IMR-90 (cell line): ENCODE data around the gene PHF21A. TPM values are rescaled to one million over a fixed set of nuclear protein-coding genes. Genes with fewer than 3 reads are reported as not detected.

ENCODE experiments used
- ATAC-seq: fragments of 200-7000 bp; cut with Tn5 transposase; 2 replicates; pipeline ENCODE4 v1.9.1; 2020; ENCODE audit warnings: low read depth, mild to moderate bottlenecking, moderate library complexity
- BruUV-seq: library from RNA; stranded (reverse); fragments of 400-500 nt; replicated peaks from 2 replicates; lab custom pipeline; 2021; lab: Mats Ljungman, UMichigan
- CTCF ChIA-PET: fragments of 300-600 bp; formaldehyde crosslinking; extraction: SDS; loops from one replicate; lab custom pipeline; 2021; ENCODE audit warnings: antibody characterized with exemption; lab: Yijun Ruan, JAX
- POLR2A ChIA-PET: fragments of 300-600 bp; sonication (Branson Sonifier 250); formaldehyde crosslinking; loops from one replicate; lab custom pipeline; 2022; ENCODE audit warnings: antibody characterized with exemption; ENCODE audit not compliant: unreplicated experiment; lab: Charles Lee
- DNase-seq: peaks from one replicate; pipeline ENCODE4 v3.0.0; 2013
- H2AFZ ChIP-seq: replicated peaks from 2 replicates; pipeline ENCODE3; 2013; ENCODE audit warnings: low read length, mild to moderate bottlenecking; ENCODE audit not compliant: poor library complexity
- H2AK5ac ChIP-seq: 2 replicates; pipeline ENCODE4 v1.6.1; 2013; ENCODE audit warnings: low read depth, low read length, inconsistent platforms
- H2AK9ac ChIP-seq: replicated peaks from 2 replicates; pipeline ENCODE3; 2013; ENCODE audit warnings: mild to moderate bottlenecking, low read depth, low read length, moderate library complexity; ENCODE audit not compliant: poor library complexity
- H2BK120ac ChIP-seq: 2 replicates; pipeline ENCODE4 v1.6.1; 2013; ENCODE audit warnings: low read depth, low read length, inconsistent platforms
- H2BK15ac ChIP-seq: 3 replicates; pipeline ENCODE4 v1.6.1; 2013; ENCODE audit warnings: low read depth, low read length, inconsistent platforms
- H2BK20ac ChIP-seq: 2 replicates; pipeline ENCODE4 v1.6.1; 2013; ENCODE audit warnings: low read depth, mild to moderate bottlenecking, inconsistent platforms, low read length, moderate library complexity
- H2BK5ac ChIP-seq: 2 replicates; pipeline ENCODE4 v1.6.1; 2013; ENCODE audit warnings: mild to moderate bottlenecking, low read depth, low read length, inconsistent platforms; ENCODE audit not compliant: poor library complexity, severe bottlenecking
- H3K14ac ChIP-seq: replicated peaks from 2 replicates; pipeline ENCODE4 v1.6.1; 2013; ENCODE audit warnings: low read depth, low read length, inconsistent platforms
- H3K18ac ChIP-seq: 2 replicates; pipeline ENCODE4 v1.6.1; 2013; ENCODE audit warnings: low read depth, low read length, control low read depth
- H3K23ac ChIP-seq: 2 replicates; pipeline ENCODE4 v1.6.1; 2013; ENCODE audit warnings: low read depth, low read length, inconsistent platforms
- H3K27ac ChIP-seq: 2 replicates; pipeline ENCODE4 v1.5.1; 2013; ENCODE audit warnings: mild to moderate bottlenecking, control low read depth, low read length; ENCODE audit not compliant: insufficient read depth
- H3K27me3 ChIP-seq: 2 replicates; pipeline ENCODE4 v1.6.1; 2013; ENCODE audit warnings: low read length; ENCODE audit not compliant: control insufficient read depth, insufficient read depth
- H3K36me3 ChIP-seq: 2 replicates; pipeline ENCODE4 v1.6.1; 2013; ENCODE audit warnings: low read length, mixed read lengths; ENCODE audit not compliant: control insufficient read depth, insufficient read depth
- H3K4ac ChIP-seq: 2 replicates; pipeline ENCODE4 v1.6.1; 2013; ENCODE audit warnings: low read depth, low read length, inconsistent platforms
- H3K4me1 ChIP-seq: 2 replicates; pipeline ENCODE4 v1.6.1; 2013; ENCODE audit warnings: low read length, mixed read lengths; ENCODE audit not compliant: control insufficient read depth, insufficient read depth
- H3K4me2 ChIP-seq: 2 replicates; pipeline ENCODE4 v1.6.1; 2013; ENCODE audit warnings: low read depth, mild to moderate bottlenecking, control low read depth, low read length, moderate library complexity
- H3K4me3 ChIP-seq: 2 replicates; pipeline ENCODE4 v1.5.1; 2013; ENCODE audit warnings: low read depth, mild to moderate bottlenecking, control low read depth, low read length, moderate library complexity; ENCODE audit not compliant: insufficient read depth
- H3K56ac ChIP-seq: 2 replicates; pipeline ENCODE4 v1.6.1; 2013; ENCODE audit warnings: low read length, inconsistent platforms; ENCODE audit not compliant: insufficient read depth; ENCODE audit errors: extremely low read depth
- H3K79me1 ChIP-seq, 2 experiments: 2 replicates each; pipeline ENCODE4 v1.6.1; 2013; ENCODE audit warnings: low read length in 2 of 2, inconsistent platforms in 1 of 2, low read depth in 1 of 2
- H3K9ac ChIP-seq: 2 replicates; pipeline ENCODE4 v1.6.1; 2013; ENCODE audit warnings: low read depth, low read length, control low read depth
- H3K9me1 ChIP-seq: 2 replicates; pipeline ENCODE4 v1.6.1; 2013; ENCODE audit warnings: low read length, inconsistent platforms; ENCODE audit not compliant: insufficient read depth
- H3K9me3 ChIP-seq: 2 replicates; pipeline ENCODE4 v1.6.1; 2013; ENCODE audit warnings: low read length; ENCODE audit not compliant: control insufficient read depth, insufficient read depth
- H4K20me1 ChIP-seq: 2 replicates; pipeline ENCODE4 v1.6.1; 2013; ENCODE audit warnings: low read length, inconsistent platforms; ENCODE audit not compliant: insufficient read depth
- H4K5ac ChIP-seq: 2 replicates; pipeline ENCODE4 v1.6.1; 2013; ENCODE audit warnings: mild to moderate bottlenecking, low read depth, low read length, control low read depth
- H4K8ac ChIP-seq, 2 experiments: 2 replicates each; pipeline ENCODE4 v1.6.1; 2013; ENCODE audit warnings: low read depth in 2 of 2, low read length in 2 of 2, control low read depth in 1 of 2, inconsistent platforms in 1 of 2
- H4K91ac ChIP-seq: 2 replicates; pipeline ENCODE4 v1.6.1; 2013; ENCODE audit warnings: low read depth, low read length, inconsistent platforms; ENCODE audit not compliant: insufficient read depth
- BHLHE40 ChIP-seq: fragments of 150-350 bp; IDR thresholded peaks from 2 replicates; pipeline ENCODE4 v1.6.1; 2016; ENCODE audit warnings: mild to moderate bottlenecking, low read depth, low read length
- CEBPB ChIP-seq: IDR thresholded peaks from 2 replicates; pipeline ENCODE4 v1.6.1; 2012; ENCODE audit warnings: low read depth, low read length, improper control_type of control experiment
- CHD1 ChIP-seq: IDR thresholded peaks from 2 replicates; pipeline ENCODE4 v1.6.1; 2012; ENCODE audit warnings: low read depth, low read length, improper control_type of control experiment
- ELK1 ChIP-seq: fragments of 150-350 bp; IDR thresholded peaks from 2 replicates; pipeline ENCODE4 v1.6.1; 2016; ENCODE audit warnings: low read depth, mild to moderate bottlenecking, low read length, moderate library complexity, borderline replicate concordance
- MAZ ChIP-seq: IDR thresholded peaks from 2 replicates; pipeline ENCODE4 v1.6.1; 2012; ENCODE audit warnings: low read depth, mild to moderate bottlenecking, low read length, improper control_type of control experiment, moderate library complexity, borderline replicate concordance
- NFE2L2 ChIP-seq: fragments of 150-350 bp; IDR thresholded peaks from 2 replicates; pipeline ENCODE4 v1.6.1; 2016; ENCODE audit warnings: low read depth, mild to moderate bottlenecking, low read length
- POLR2A ChIP-seq: IDR thresholded peaks from 2 replicates; pipeline ENCODE4 v1.6.1; 2012; ENCODE audit warnings: mild to moderate bottlenecking, low read depth, low read length
- RAD21 ChIP-seq: IDR thresholded peaks from 2 replicates; pipeline ENCODE4 v1.6.1; 2012; ENCODE audit warnings: low read length, improper control_type of control experiment
- RCOR1 ChIP-seq: IDR thresholded peaks from 2 replicates; pipeline ENCODE4 v1.6.1; 2012; ENCODE audit warnings: mild to moderate bottlenecking, low read length, improper control_type of control experiment; ENCODE audit not compliant: insufficient replicate concordance
- SMC3 ChIP-seq: fragments of 150-350 bp; IDR thresholded peaks from 2 replicates; pipeline ENCODE4 v1.6.1; 2016; ENCODE audit warnings: low read depth, mild to moderate bottlenecking, antibody characterized with exemption, low read length, moderate library complexity
- WGBS, 2 experiments: methylation state at CpG; one replicate each; pipeline versions ENCODE4 v1.1.5 to v1.1.7; 2013; ENCODE audit warnings: missing lambda C conversion rate in 2 of 2; ENCODE audit not compliant: insufficient read length in 1 of 2; ENCODE audit errors: extremely low coverage in 2 of 2; 5-methylcytosine and 5-hydroxymethylcytosine counted together
- dilution Hi-C: fragments of 300-500 bp; cut with HindIII; formaldehyde crosslinking; loops from one replicate; pipeline ENCODE4 v1.14.3; 2018; ENCODE audit warnings: low sequenced_read_pairs; ENCODE audit not compliant: unreplicated experiment
- in situ Hi-C: fragments of 300-500 bp; cut with MboI; formaldehyde crosslinking; loops from 3 replicates; pipeline ENCODE4 v1.14.3; 2019; ENCODE audit warnings: low sequenced_read_pairs, inconsistent platforms, mixed read lengths
- intact Hi-C: fragments of 100-400 bp; cut with micrococcal nuclease; formaldehyde crosslinking; loops from 2 replicates; pipeline ENCODE4 v1.10.0; 2022
- polyA plus RNA-seq, 3 experiments: library from polyadenylated mRNA; depleted of rRNA; stranded (reverse); fragments of >200 nt; gene quantifications; 2 replicates each; pipeline ENCODE4 v1.2.3, GENCODE V29; 2012; ENCODE audit warnings: low replicate concordance in 1 of 3
- total RNA-seq: library from RNA; depleted of rRNA; stranded (reverse); fragments of >200 nt; gene quantifications from 2 replicates; pipeline ENCODE4 v1.2.3, GENCODE V29; 2012

PHF21A gene
- total and polyA plus RNA-seq, 2 of the 4 experiments (the other 2 are of a cell fraction), result 9.0 to 20.6 TPM

GRCh38 chr11:46125284-46125683 lies 4.0 kb upstream of the PHF21A start:
- intact Hi-C loops, result no loop called here

More at GRCh38 chr11:46125284-46125683, 4.0 kb upstream of the PHF21A start:
- H3K56ac ChIP-seq, result no peak overlapping the region
- no peak for TF ChIP-seq NFE2L2
- TF ChIP-seq MAZ, result no peak
- no peak for TF ChIP-seq SMC3
- no peak for TF ChIP-seq POLR2A
- TF ChIP-seq RAD21, result no peak
- TF ChIP-seq ELK1, result no peak
- TF ChIP-seq CHD1, result no peak
- TF ChIP-seq CEBPB, result no peak
- TF ChIP-seq RCOR1, result no peak
- no peak for TF ChIP-seq BHLHE40
- H2BK5ac ChIP-seq, result no peak overlapping the region
- no peak overlapping the region for H3K27ac ChIP-seq
- no peaks in the 10 kb centered on the region for H3K36me3 ChIP-seq
- no peak overlapping the region for H2BK120ac ChIP-seq
- no peak overlapping the region for H3K4me3 ChIP-seq
- 0 out of 2 replicates have a peak, but pooled peaks cover 2% of the 10 kb centered on the region for H3K9me1 ChIP-seq
- H4K5ac ChIP-seq, result no peak overlapping the region
- ATAC-seq, result no peak
- no CpG with 5 or more reads among the region's 3 CpGs for WGBS, 2 experiments
- H3K9me3 ChIP-seq, result no peaks in the 10 kb centered on the region
- dilution Hi-C loops (no loop called here), in situ Hi-C loops (no loop called here)
- no peak overlapping the region for H2AK5ac ChIP-seq
- peaks cover 0 to 2% of the 10 kb centered on the region in 2 experiments; a peak in 2 of 4 replicates for H3K79me1 ChIP-seq
- no peak overlapping the region for H4K8ac ChIP-seq
- H3K4me2 ChIP-seq, result no peak overlapping the region
- no peak overlapping the region for H2BK20ac ChIP-seq
- H3K4ac ChIP-seq, result no peak overlapping the region
- H4K91ac ChIP-seq, result no peak overlapping the region
- H4K20me1 ChIP-seq, result no peaks in the 10 kb centered on the region
- CTCF ChIA-PET, result no interaction called here
- H2AFZ ChIP-seq, result no peak overlapping the region
- no peak overlapping the region for H3K23ac ChIP-seq
- no TSS peak for BruUV-seq
- no peak overlapping the region for H2BK15ac ChIP-seq
- no peak overlapping the region for H2AK9ac ChIP-seq
- no peak overlapping the region for H3K14ac ChIP-seq
- H3K9ac ChIP-seq, result no peak overlapping the region
- no peak for DNase-seq
- H3K4me1 ChIP-seq, result no peaks in the 10 kb centered on the region
- POLR2A ChIA-PET, result no interaction called here
- H3K27me3 ChIP-seq, result no peaks in the 10 kb centered on the region
- no peak overlapping the region for H3K18ac ChIP-seq
